NT2/D1 (cell line): Measurements from ENCODE around the gene POLR1D.

Experiments used
- SUZ12 ChIP-seq: IDR thresholded peaks from 2 replicates; pipeline ENCODE4 v1.6.1; 2011; ENCODE audit not compliant: insufficient read length, insufficient read depth; ENCODE audit errors: extremely low read depth
- ZNF274 ChIP-seq: IDR thresholded peaks from 2 replicates; pipeline ENCODE4 v1.6.1; 2011; ENCODE audit warnings: mild to moderate bottlenecking, low read depth, low read length

- no peak for TF ChIP-seq ZNF274
- TF ChIP-seq SUZ12 = no peak
Observed at GRCh38 chr13:27641711-27642502, 20.2 kb downstream of the POLR1D start.
